MM.1S (cell line): ENCODE data around the gene CCDC77.

Experiments used
- EZH2 ChIP-seq: fragments of 300-600 bp; sonication (generic); optimal IDR thresholded peaks from 2 replicates; pipeline ENCODE3; 2017; ENCODE audit warnings: low read depth, mild to moderate bottlenecking, antibody characterized with exemption, low read length, mixed read lengths
- EZH2phosphoT487 ChIP-seq: fragments of 300-600 bp; sonication (generic); IDR thresholded peaks from 2 replicates; pipeline ENCODE4 v1.6.1; 2018; ENCODE audit warnings: antibody characterized with exemption, low read length
- TF ChIP-seq, protein P1 (sequence below): fragments of 300-600 bp; sonication (generic); IDR thresholded peaks from 2 replicates; pipeline ENCODE4 v1.5.1; 2016; ENCODE audit warnings: antibody characterized with exemption, low read length, mixed read lengths

- TF ChIP-seq, protein P1, sequence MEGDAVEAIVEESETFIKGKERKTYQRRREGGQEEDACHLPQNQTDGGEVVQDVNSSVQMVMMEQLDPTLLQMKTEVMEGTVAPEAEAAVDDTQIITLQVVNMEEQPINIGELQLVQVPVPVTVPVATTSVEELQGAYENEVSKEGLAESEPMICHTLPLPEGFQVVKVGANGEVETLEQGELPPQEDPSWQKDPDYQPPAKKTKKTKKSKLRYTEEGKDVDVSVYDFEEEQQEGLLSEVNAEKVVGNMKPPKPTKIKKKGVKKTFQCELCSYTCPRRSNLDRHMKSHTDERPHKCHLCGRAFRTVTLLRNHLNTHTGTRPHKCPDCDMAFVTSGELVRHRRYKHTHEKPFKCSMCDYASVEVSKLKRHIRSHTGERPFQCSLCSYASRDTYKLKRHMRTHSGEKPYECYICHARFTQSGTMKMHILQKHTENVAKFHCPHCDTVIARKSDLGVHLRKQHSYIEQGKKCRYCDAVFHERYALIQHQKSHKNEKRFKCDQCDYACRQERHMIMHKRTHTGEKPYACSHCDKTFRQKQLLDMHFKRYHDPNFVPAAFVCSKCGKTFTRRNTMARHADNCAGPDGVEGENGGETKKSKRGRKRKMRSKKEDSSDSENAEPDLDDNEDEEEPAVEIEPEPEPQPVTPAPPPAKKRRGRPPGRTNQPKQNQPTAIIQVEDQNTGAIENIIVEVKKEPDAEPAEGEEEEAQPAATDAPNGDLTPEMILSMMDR, result no peak
- TF ChIP-seq EZH2phosphoT487 (no peak), EZH2 (no peak)
Measured at GRCh38 chr12:468671-469389, 67.4 kb downstream of the CCDC77 start.
